GM18868 (cell line): ENCODE measurements around the gene TMEM145.

Experiments
- ATAC-seq: cut with Tn5 transposase; IDR thresholded peaks from one replicate; pipeline ENCODE4 v1.9.1; 2021; ENCODE audit warnings: mild to moderate bottlenecking, moderate library complexity; ENCODE audit not compliant: unreplicated experiment

Gene TMEM145

GRCh38 chr19:42288881-42289555 lies 24.1 kb upstream of the TMEM145 start:
- no peak for ATAC-seq

GRCh38 chr19:42289556-42290041 lies 23.5 kb upstream of the TMEM145 start:
- ATAC-seq, result no peak

DNA sequence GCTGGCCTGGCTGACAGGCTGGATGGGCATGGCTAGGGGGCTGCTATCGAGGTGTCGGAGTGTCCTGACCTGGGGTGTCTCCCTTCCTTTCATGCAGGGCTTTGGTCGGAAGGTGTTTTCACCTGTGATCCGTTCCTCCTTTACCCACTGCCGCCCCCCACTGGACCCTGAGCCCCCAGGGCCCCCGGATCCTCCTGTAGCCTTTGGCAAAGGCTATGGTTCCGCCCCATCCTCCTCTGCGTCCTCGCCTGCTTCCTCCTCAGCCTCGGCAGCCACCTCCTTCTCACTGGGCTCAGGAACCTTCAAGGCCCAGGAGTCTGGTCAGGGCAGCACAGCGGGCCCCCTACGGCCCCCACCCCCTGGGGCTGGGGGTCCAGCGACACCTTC lies 23.0 kb upstream of the TMEM145 start:
- no peak for ATAC-seq

DNA sequence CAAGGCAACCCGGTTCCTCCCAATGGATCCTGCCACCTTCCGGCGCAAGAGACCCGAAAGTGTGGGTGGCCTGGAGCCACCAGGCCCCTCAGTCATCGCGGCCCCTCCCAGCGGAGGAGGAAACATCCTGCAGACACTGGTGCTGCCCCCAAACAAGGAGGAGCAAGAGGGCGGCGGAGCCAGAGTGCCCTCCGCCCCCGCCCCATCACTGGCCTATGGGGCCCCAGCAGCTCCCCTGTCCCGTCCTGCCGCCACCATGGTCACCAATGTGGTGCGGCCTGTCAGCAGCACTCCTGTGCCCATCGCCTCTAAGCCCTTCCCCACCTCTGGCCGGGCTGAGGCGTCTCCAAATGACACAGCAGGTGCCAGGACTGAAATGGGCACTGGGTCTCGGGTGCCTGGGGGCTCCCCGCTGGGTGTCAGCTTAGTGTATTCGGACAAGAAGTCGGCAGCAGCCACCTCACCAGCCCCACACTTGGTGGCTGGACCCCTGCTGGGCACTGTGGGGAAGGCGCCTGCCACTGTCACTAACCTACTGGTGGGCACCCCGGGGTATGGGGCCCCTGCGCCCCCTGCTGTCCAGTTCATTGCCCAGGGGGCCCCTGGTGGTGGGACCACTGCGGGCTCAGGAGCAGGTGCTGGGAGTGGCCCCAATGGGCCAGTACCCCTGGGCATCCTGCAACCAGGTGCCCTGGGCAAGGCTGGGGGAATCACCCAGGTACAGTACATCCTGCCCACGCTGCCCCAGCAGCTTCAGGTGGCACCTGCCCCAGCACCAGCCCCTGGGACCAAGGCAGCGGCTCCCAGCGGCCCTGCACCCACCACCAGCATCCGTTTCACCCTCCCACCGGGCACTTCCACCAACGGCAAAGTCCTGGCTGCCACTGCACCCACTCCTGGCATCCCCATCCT lies 22.3 kb upstream of the TMEM145 start:
- ATAC-seq, result no peak

DNA sequence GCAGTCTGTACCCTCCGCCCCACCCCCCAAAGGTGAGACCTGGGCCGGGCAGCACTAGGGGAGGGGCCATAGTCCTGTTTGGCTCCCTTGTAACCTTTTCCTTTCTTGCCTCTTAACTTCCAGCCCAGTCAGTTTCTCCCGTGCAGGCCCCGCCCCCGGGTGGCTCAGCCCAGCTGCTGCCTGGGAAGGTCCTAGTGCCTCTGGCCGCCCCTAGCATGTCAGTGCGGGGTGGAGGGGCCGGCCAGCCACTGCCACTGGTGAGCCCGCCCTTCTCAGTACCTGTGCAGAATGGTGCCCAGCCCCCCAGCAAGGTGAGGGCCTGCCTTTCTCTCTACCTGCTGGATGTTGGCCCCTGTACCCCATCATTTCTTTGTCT lies 21.7 kb upstream of the TMEM145 start:
- ATAC-seq, result no peak

GRCh38 chr19:42292042-42292960 lies 20.8 kb upstream of the TMEM145 start:
- ATAC-seq, result no peak

DNA sequence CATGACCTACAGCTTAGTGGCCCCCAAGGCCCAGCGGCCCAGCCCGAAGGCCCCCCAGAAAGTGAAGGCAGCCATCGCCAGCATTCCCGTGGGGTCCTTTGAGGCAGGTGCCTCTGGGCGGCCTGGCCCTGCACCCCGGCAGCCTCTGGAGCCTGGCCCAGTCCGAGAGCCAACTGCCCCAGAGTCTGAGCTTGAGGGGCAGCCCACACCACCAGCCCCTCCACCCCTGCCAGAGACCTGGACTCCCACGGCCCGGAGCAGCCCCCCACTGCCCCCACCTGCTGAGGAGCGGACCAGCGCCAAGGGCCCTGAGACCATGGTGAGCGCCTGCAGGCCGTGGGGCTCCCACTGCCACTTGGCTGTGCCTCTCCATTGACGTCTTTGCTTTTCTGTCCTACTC lies 20.1 kb upstream of the TMEM145 start:
- ATAC-seq, result no peak

DNA sequence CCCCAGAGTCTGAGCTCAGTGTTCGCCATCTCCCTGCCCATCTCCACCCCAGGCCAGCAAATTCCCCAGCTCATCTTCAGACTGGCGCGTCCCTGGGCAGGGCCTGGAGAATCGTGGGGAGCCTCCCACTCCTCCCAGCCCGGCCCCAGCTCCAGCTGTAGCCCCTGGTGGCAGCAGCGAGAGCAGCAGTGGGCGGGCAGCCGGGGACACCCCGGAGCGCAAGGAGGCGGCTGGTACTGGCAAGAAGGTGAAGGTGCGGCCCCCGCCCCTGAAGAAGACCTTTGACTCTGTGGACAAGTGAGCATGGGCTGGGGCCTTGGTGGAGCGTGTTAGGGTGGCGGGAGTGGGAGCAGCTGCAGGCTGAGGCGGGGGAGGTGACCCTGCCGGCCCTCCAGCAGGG lies 19.6 kb upstream of the TMEM145 start:
- no peak for ATAC-seq

DNA sequence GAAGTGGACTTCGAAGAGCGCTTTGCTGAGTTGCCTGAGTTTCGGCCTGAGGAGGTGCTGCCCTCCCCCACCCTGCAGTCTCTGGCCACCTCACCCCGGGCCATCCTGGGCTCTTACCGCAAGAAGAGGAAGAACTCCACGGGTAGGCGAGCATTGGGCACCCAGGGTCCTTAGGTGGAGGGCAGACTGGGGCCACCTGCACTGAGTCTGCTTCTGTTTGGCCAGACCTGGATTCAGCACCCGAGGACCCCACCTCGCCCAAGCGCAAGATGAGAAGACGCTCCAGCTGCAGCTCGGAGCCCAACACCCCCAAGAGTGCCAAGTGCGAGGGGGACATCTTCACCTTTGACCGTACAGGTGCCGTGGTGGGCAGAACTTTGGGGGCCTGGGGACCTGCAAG lies 19.2 kb upstream of the TMEM145 start:
- ATAC-seq, result no peak

GRCh38 chr19:42294471-42295137 lies 18.5 kb upstream of the TMEM145 start:
- no peak for ATAC-seq

- ATAC-seq, result no peak
Observed at GRCh38 chr19:42295342-42295741, 17.8 kb upstream of the TMEM145 start.

DNA sequence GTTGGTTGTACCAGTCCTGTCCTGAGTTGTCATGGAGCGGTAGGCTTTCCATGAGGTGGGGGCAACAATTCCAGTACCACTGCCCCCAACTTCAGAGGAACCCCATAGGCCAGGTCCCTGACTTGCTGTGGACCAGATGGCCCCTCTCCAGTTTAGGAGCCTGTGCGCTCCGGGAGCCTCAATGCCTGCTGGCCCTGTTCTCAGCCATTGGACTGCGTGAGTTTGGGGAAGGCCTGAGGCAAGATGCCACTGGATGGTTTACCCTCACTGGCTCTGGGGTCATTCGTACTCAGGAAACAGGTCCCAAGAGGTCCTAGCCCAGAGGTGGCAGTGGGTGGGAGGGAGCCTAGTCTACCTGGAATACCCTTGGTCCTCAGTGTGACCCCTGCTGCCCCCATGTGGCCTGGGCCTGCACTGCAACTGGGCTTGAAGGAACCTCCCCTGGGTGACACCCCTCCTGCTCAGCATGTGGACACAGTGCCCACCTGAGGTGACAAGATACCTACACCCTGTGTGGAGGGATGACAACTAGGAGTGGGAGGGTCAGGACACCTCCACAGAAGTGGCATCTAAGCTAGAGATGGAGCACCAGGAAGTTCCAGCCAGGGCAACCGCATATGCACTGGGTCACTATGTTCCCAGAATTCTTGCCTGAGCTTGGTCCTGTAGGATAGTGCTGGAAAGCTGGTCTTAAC lies 17.1 kb upstream of the TMEM145 start:
- peak; percentile 63 for ATAC-seq

DNA sequence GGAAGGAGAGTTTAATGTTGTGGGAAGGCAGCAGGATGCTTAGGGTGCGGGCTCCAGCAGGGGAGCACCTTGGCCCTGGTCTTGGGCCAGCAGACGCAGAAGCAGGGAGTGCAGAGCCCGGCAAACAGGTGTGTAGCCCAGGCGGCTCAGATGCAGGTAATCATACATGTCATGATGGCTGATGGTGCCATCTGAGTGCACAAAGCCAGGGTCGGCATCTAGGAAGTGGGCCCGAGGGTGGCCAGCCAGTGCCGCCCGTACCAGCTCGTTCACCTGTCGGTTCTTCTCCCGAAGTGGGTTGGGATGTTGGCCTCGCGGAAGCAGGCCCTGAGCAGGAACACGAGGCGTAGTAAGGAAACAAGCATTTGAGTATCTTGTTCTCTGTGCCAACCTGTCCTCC lies 16.1 kb upstream of the TMEM145 start:
- no peak for ATAC-seq

DNA sequence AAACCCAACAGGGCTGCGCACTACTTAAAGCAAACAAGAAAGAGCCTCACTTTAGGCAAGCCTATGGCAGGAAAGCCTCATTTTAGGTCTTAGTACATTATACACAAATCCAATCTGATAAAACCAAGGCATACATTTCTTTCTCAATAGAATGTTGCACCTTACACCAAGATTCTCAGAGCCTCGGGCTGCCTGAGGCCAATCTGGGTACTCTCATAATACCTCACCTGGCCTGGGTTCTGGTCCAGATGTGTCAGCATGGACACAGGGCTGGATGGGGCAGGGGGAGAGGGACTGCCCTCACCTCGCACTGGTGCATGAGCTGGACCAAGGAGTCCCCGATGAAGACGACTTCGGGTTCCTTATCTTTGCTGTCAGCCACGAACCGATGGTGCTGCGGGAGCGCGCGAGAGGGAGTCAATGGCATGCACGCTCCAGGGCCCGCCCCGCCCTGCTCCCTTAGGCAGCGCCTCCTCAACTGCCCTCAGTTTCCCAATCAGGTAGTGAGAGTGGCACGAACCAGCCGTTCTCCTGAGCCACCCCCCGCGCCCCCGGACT lies 11.4 kb upstream of the TMEM145 start, which contains the start of gene PRR19:
Gene PRR19, plus strand, starts transcription at position 487 of the 558 bp plus-strand sequence. CDS start 7,453 bp downstream, outside the sequence.
- no peak for ATAC-seq

GRCh38 chr19:42303101-42303464 lies 10.0 kb upstream of the TMEM145 start:
- no peak for ATAC-seq

DNA sequence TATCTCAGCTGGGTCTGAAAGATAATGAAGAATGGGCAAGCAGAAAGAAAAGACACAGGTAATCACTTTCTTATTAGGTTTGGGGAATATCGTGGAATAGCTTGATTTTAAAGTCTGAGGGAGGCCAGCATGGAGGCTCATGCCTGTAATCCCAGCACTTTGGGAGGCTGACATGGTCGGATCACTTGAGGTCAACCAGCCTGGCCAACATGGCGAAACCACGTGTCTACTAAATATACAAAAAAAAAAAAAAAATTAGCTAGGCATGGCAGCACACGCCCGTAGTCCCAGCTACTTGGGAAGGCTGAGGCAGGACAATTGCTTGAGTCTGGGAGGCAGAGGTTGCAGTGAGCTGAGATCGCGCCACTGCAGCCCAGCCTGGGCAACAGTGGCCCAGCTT lies 9.2 kb upstream of the TMEM145 start:
- ATAC-seq, result no peak

- ATAC-seq, result no peak
Observed at GRCh38 chr19:42306646-42307045, 6.5 kb upstream of the TMEM145 start.

DNA sequence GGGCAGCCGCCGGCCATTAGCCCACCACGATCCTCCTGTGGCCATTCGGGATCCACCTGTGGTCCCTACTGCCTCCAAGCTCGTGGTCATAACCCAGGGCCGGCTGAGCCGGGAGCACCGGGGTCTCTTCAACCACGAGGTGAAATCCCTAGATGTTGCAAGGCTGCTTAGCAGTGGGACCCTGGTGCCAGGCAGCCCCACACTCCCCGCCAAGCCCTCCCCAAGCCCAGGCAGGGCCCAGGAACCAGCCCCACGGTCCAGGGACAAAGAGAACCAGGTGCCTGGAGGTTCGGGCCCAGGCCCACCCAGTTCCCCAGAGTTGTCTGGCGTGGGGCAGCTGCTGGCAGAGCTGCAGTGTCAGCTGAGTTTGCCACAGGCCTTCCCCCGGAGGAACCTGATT lies 3.4 kb upstream of the TMEM145 start:
- ATAC-seq, result no peak

DNA sequence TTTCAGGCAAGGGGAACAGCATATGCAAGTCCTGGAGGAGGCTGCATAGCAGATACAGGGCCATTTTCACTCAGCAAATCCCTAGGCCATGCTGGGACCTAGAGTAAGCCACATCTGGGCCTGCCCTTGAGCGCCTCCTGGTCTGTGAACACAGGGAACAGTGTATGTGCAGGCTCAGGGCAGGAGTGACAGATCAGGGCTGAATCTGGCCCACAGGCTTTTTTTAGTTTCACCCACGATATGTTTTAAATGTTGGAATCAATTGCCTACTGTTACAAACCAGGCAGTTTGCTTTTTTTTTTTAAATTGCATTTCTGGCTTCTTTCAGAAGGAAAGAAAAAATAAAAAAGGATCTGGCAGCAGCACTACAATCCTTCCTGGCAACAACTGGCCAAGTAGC lies 1.5 kb upstream of the TMEM145 start:
- ATAC-seq, result no peak

- ATAC-seq, result no peak
Observed at GRCh38 chr19:42312370-42312769, 739 bp upstream of the TMEM145 start.
